Measurements from ENCODE around the gene TCF4.

TCF4 gene

DNA sequence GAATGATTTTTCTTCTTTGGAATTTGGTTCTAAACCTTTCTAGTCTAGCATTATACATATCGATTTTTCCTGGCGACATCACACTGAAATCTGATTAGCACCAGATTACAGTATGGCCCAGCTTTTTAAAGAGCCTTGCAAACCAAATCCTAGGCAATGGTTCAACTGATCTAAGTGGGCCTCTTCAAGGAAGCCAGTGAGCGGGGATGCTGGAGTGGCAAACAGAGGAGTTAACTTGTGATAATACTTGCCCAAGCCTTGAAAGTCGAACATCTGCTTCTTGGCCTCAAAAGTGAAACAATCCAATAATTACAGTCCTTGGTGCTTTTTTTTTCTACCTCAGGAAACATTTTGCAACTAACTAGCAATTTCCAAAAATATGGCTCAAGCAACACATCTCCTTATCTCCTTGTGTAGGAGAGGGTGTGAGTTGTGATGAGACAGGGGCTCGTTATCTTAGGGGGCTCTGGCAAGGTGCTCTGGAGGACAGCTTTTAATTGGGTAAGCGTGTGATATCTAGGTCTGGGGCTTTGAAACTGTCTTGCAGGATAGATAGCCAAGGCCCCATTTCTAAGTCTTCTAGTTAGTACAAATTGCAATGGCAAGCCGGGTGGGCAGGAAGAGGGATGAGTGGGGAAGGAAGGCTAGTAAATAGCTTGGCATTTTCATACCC, 388.6 kb downstream of the TCF4 start:
- POLR2A ChIA-PET, result no interaction called here

DNA sequence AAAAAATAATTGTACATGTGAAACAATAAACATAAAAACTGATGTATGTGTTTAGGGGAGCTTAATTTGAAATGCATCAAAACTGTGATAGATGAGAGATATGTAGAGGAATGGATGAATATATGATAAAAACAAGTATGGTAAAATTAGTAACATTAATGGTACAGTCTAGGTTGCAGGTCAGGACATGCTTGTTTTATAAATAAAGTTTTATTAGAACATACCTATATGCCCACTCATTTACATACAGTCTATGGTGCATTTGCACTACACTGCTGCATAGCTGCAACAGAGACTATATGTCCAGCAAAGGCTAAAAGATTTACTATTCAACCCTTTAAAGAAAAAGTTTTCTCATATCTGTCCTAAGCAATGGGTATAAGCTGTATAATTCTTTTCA, 392.1 kb downstream of the TCF4 start:
- ChIA-PET CTCF (interaction anchor here (1.2 kb wide), 1 partner anchor 38 kb away, joined by 3 read pairs; no protein-coding TSS in a partner anchor), POLR2A (no interaction called here)
- TF ChIP-seq BHLHE40 (IDR thresholded peaks at IDR 0.05; ENCODE audit: borderline replicate concordance), result no peak
- TF ChIP-seq NFRKB (IDR thresholded peaks at IDR 0.05), result no peak
- TF ChIP-seq HDGF (IDR thresholded peaks at IDR 0.05; ENCODE audit: borderline replicate concordance), result no peak
- TF ChIP-seq, protein P1, sequence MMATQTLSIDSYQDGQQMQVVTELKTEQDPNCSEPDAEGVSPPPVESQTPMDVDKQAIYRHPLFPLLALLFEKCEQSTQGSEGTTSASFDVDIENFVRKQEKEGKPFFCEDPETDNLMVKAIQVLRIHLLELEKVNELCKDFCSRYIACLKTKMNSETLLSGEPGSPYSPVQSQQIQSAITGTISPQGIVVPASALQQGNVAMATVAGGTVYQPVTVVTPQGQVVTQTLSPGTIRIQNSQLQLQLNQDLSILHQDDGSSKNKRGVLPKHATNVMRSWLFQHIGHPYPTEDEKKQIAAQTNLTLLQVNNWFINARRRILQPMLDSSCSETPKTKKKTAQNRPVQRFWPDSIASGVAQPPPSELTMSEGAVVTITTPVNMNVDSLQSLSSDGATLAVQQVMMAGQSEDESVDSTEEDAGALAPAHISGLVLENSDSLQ (IDR thresholded peaks at IDR 0.05), result no peak
- TF ChIP-seq LEF1 (IDR thresholded peaks at IDR 0.05; ENCODE audit: borderline replicate concordance), result no peak
- DNase-seq (ENCODE audit: extremely low spot score), result no peak

More for the DNA sequence above, 388.6 kb downstream of the TCF4 start:
- CTCF ChIA-PET, result no interaction called here
- TF ChIP-seq SP1 (IDR thresholded peaks at IDR 0.05) (no peak), L3MBTL2 (conservative IDR thresholded peaks at IDR 0.05) (no peak), NFRKB (IDR thresholded peaks at IDR 0.05) (no peak), CTBP1 (IDR thresholded peaks at IDR 0.05; ENCODE audit: borderline replicate concordance) (no peak), TARDBP (IDR thresholded peaks at IDR 0.05) (no peak), FOXK2 (IDR thresholded peaks at IDR 0.05) (no peak), ELF4 (IDR thresholded peaks at IDR 0.05) (no peak), BHLHE40 (IDR thresholded peaks at IDR 0.05; ENCODE audit: borderline replicate concordance) (no peak), SUZ12 (IDR thresholded peaks at IDR 0.05) (no peak), FOXM1 (IDR thresholded peaks at IDR 0.05; ENCODE audit: borderline replicate concordance) (no peak), ARNT (IDR thresholded peaks at IDR 0.05) (no peak), ZNF384 (IDR thresholded peaks at IDR 0.05) (no peak), FOXA1 (IDR thresholded peaks at IDR 0.05) (no peak), LEF1 (IDR thresholded peaks at IDR 0.05; ENCODE audit: borderline replicate concordance) (no peak), HDGF (IDR thresholded peaks at IDR 0.05; ENCODE audit: borderline replicate concordance) (no peak)
- TF ChIP-seq, protein P1 (IDR thresholded peaks at IDR 0.05), result no peak
- DNase-seq (ENCODE audit: extremely low spot score), result no peak

DNA sequence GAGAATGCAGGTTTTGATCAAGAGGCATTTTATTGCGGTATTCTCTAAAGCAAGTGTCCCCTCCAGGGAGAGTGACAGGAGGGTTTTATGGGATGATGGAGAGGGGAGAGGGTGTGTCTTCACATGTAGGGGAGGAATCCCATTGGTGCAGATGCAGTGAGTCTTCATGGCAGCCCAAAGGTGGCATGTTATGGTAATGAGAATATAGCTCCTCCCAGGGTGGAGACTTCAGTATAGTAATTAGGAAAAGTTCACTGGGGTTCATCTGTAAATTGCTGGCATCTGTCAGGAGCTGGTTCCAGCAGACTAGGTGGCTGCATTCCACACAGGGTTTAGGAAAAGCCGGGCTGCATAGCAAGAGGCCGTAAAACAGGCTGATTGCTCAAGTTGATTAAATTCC, 398.0 kb downstream of the TCF4 start:
- CTCF ChIA-PET, result interaction anchor here (0.7 kb wide), 1 partner anchor 1152 kb away, joined by 4 read pairs; no protein-coding TSS in a partner anchor
- POLR2A ChIA-PET, result no interaction called here
- TF ChIP-seq BHLHE40 (IDR thresholded peaks at IDR 0.05; ENCODE audit: borderline replicate concordance), result no peak
- TF ChIP-seq, protein P1 (IDR thresholded peaks at IDR 0.05), result peak; percentile 31
- no peak for DNase-seq (ENCODE audit: extremely low spot score)

DNA sequence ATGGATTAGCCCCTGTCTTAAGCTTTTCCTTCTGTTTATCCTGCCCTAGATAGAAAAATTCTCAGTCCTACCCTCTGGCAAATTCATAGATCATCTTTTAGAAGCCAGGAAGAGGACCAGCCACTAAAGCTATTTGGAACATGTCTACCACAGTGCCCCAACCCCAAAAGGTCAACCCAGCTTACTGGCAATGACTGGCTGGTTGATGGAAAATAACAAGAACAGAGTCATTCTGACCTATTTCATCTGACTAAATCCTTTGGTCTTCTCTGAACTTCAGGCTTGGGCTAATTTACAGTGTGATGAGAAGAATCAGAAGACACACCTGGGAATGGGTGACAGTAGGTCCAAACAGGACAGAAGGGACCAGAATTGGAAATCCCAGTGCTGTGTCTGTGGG, 401.4 kb downstream of the TCF4 start:
- POLR2A ChIA-PET, result no interaction called here
- TF ChIP-seq SUZ12 (IDR thresholded peaks at IDR 0.05) (no peak), L3MBTL2 (conservative IDR thresholded peaks at IDR 0.05) (no peak), ZNF384 (IDR thresholded peaks at IDR 0.05) (no peak), HDGF (IDR thresholded peaks at IDR 0.05; ENCODE audit: borderline replicate concordance) (no peak), CTBP1 (IDR thresholded peaks at IDR 0.05; ENCODE audit: borderline replicate concordance) (no peak), BHLHE40 (IDR thresholded peaks at IDR 0.05; ENCODE audit: borderline replicate concordance) (no peak), FOXM1 (IDR thresholded peaks at IDR 0.05; ENCODE audit: borderline replicate concordance) (no peak), NFRKB (IDR thresholded peaks at IDR 0.05) (no peak), FOXA1 (IDR thresholded peaks at IDR 0.05) (no peak), ELF4 (IDR thresholded peaks at IDR 0.05) (no peak), TARDBP (IDR thresholded peaks at IDR 0.05) (no peak), ARNT (IDR thresholded peaks at IDR 0.05) (no peak), LEF1 (IDR thresholded peaks at IDR 0.05; ENCODE audit: borderline replicate concordance) (no peak), SP1 (IDR thresholded peaks at IDR 0.05) (no peak), FOXK2 (IDR thresholded peaks at IDR 0.05) (no peak)
- TF ChIP-seq, protein P1 (IDR thresholded peaks at IDR 0.05), result no peak
- CTCF ChIA-PET, result no interaction called here
- DNase-seq (ENCODE audit: extremely low spot score), result no peak

DNA sequence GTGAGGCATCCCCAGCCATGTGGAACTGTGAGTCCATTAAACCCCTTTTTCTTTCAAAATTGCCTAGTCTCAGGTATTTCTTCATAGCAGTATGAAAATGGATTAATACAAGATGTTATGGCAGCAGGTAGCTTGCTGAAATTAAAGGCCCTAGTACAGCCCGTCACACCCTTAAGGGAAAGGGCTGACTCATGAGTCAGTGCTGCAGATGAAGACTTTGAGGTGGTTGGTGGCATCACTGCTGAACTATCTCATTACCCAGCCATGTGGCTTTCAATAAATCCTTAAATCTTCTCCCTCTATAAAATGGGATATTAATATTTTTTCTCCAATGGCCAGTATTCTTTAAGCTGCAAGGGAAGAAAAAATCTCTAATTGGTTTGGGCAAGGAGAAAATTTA, 402.6 kb downstream of the TCF4 start:
- POLR2A ChIA-PET, result no interaction called here
- TF ChIP-seq HDGF (IDR thresholded peaks at IDR 0.05; ENCODE audit: borderline replicate concordance), result no peak
- TF ChIP-seq L3MBTL2 (conservative IDR thresholded peaks at IDR 0.05), result no peak
- TF ChIP-seq FOXM1 (IDR thresholded peaks at IDR 0.05; ENCODE audit: borderline replicate concordance), result no peak
- no peak for DNase-seq (ENCODE audit: extremely low spot score)
- CTCF ChIA-PET, result no interaction called here

DNA sequence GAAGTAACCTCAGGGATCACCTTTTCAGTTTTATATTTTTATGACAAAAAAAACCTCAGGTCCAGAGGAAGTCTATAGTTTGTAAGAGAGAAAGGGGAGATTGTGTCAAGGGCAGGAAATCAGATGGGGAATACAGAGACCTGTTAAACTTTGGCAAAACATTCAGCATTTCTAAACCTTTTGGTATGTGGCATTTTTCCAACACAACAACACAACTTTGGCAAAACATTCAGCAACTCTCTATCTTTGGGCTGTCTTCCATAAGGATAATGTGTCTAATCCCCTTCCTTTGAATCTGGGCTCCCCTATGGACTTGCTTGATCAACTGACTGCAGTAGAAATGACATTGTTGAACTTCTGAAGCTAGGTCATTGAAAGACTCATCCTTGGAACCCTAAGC, 408.2 kb downstream of the TCF4 start:
- POLR2A ChIA-PET, result no interaction called here
- no peak for TF ChIP-seq LEF1 (IDR thresholded peaks at IDR 0.05; ENCODE audit: borderline replicate concordance)
- no peak for TF ChIP-seq ELF4 (IDR thresholded peaks at IDR 0.05)
- TF ChIP-seq FOXA1 (IDR thresholded peaks at IDR 0.05), result no peak
- TF ChIP-seq CTBP1 (IDR thresholded peaks at IDR 0.05; ENCODE audit: borderline replicate concordance), result no peak
- no peak for TF ChIP-seq NFRKB (IDR thresholded peaks at IDR 0.05)
- DNase-seq (ENCODE audit: extremely low spot score), result no peak
- CTCF ChIA-PET, result interaction anchor here (0.6 kb wide), 1 partner anchor 296 kb away, joined by 3 read pairs; no protein-coding TSS in a partner anchor

Measured in HEK293T (cell line).